Measurements from ENCODE around the gene OSBP2. TPM values are rescaled to one million over a fixed set of nuclear protein-coding genes. Genes with fewer than 3 reads are reported as not detected.
A peak's percentile ranks its signal among the peaks of the same experiment; 100 is the strongest.

Gene OSBP2
- total RNA-seq, 4 donors from 2014 or later, result 3.3 to 7.7 (median 4.6) TPM; not detected in 1

GRCh38 chr22:30946354-30946753 lies 251.7 kb downstream of the OSBP2 start:
- no peaks in the 10 kb centered on the region for H3K27me3 ChIP-seq
- no peaks in the 10 kb centered on the region for H3K9me3 ChIP-seq
- H3K36me3 ChIP-seq, result no peaks in the 10 kb centered on the region
- no peak for TF ChIP-seq CTCF (IDR thresholded peaks at IDR 0.05)
- TF ChIP-seq POLR2A (IDR thresholded peaks at IDR 0.05), result no peak
- intact Hi-C loops (cut with DNase I; ENCODE audit: low total_unique reads), result loop anchor here (10.0 kb wide), 1 partner anchor 88 kb away; no protein-coding TSS in a partner anchor
- H3K27ac ChIP-seq, result peak overlapping the region in 1 of 2 donors; percentile 80
- DNase-seq, result no peak
- H3K4me1 ChIP-seq, result no peaks in the 10 kb centered on the region
- H3K4me3 ChIP-seq, result no peak overlapping the region

GRCh38 chr22:30947173-30947815 lies 252.6 kb downstream of the OSBP2 start:
- Histone ChIP-seq H3K9me3 (no peaks in the 10 kb centered on the region), H3K27ac (peak overlapping the region; percentile 62 to 80), H3K27me3 (no peaks in the 10 kb centered on the region), H3K4me3 (no peak overlapping the region), H3K36me3 (no peaks in the 10 kb centered on the region), H3K4me1 (no peaks in the 10 kb centered on the region)
- peak in 1 of 4 experiments; percentile 25 for TF ChIP-seq CTCF (IDR thresholded peaks at IDR 0.05)
- TF ChIP-seq POLR2A (IDR thresholded peaks at IDR 0.05), result no peak
- DNase-seq, result peak in 1 of 2 donors; percentile 35
- intact Hi-C loops (cut with DNase I; ENCODE audit: low total_unique reads), result loop anchor here (10.0 kb wide), 1 partner anchor 88 kb away; no protein-coding TSS in a partner anchor

- peak overlapping the region; percentile 62 to 80 for H3K27ac ChIP-seq
- no peaks in the 10 kb centered on the region for H3K36me3 ChIP-seq
- DNase-seq, result no peak
- no peaks in the 10 kb centered on the region for H3K27me3 ChIP-seq
- TF ChIP-seq POLR2A (IDR thresholded peaks at IDR 0.05) (peak in 1 of 2 donors; percentile 34), CTCF (IDR thresholded peaks at IDR 0.05) (peak; percentile 66 to 92 (median 78))
- no peak overlapping the region for H3K4me3 ChIP-seq
- H3K9me3 ChIP-seq, result no peaks in the 10 kb centered on the region
- H3K4me1 ChIP-seq, result no peaks in the 10 kb centered on the region
- intact Hi-C loops (cut with DNase I; ENCODE audit: low total_unique reads), result loop anchor here (2.0 to 10.0 kb wide), 2 partner anchors 87 to 137 kb away; no protein-coding TSS in a partner anchor
Observed at GRCh38 chr22:30947816-30948454, 253.3 kb downstream of the OSBP2 start.

- no peak for DNase-seq
- intact Hi-C loops (cut with DNase I; ENCODE audit: low total_unique reads), result loop anchor here (2.0 to 10.0 kb wide), 2 partner anchors 86 to 136 kb away; no protein-coding TSS in a partner anchor
- Histone ChIP-seq H3K4me1 (no peaks in the 10 kb centered on the region), H3K27me3 (no peaks in the 10 kb centered on the region), H3K27ac (peak overlapping the region; percentile 62 to 80), H3K36me3 (no peaks in the 10 kb centered on the region), H3K4me3 (no peak overlapping the region), H3K9me3 (no peaks in the 10 kb centered on the region)
- TF ChIP-seq CTCF (IDR thresholded peaks at IDR 0.05) (no peak), POLR2A (IDR thresholded peaks at IDR 0.05) (no peak)
Observed at GRCh38 chr22:30948930-30949342, 254.3 kb downstream of the OSBP2 start.
